IPS-18c (cell line): ENCODE data around the gene HMMR.

Source experiments
- H3K4me3 ChIP-seq: 2 replicates; pipeline ENCODE4 v1.7.0; 2013; ENCODE audit warnings: low read depth, mild to moderate bottlenecking, low read length, moderate library complexity; ENCODE audit not compliant: insufficient read depth
- H3K9me3 ChIP-seq: one replicate; pipeline ENCODE4 v1.6.1; 2013; ENCODE audit warnings: mild to moderate bottlenecking, low read length, moderate library complexity; ENCODE audit not compliant: control insufficient read depth, insufficient read depth

HMMR gene

DNA sequence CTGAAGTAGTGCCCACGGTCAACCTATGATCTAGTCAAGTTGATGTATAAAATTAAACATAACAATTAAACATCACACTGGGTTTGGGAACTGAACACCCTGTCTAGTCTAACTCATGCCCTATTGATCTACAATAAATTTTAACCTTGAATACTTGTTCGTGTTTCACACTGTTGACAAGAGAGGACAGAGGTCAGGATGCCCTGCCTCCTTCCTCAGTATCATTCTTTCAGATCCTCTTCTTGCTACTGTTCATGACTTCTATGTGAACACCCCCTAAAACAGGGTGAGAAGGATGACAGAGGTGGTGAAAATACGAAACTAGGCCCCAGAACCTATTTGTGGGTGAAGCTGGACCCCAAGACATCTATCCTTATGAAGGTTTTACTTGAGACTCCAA, 36.9 kb downstream of the HMMR start:
- Histone ChIP-seq H3K4me3 (no peak overlapping the region), H3K9me3 (no peaks in the 10 kb centered on the region)

- H3K9me3 ChIP-seq = no peaks in the 10 kb centered on the region
- H3K4me3 ChIP-seq = no peak overlapping the region
These were observed 38.5 kb downstream of the HMMR start for GRCh38 chr5:163498886-163499285.

DNA sequence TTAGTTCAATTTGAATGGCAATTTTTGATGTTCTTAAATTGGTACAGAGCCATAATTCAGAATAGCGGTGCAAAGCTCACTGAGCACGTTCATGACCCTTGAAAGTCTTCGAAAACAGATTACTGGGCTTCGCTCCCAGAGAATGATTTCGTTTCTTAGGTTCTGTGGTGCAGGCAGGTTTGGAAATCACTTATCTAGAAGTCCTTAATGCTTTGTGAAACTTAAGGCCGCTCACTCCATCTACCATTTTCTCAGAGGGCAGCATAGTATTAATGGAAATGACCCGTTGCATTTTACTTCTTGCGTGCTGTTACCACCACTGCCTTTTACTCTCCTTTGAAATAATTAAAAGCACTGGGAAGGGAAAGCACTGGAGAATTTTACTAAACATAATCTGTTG, 42.1 kb downstream of the HMMR start:
- Histone ChIP-seq H3K9me3 (no peaks in the 10 kb centered on the region), H3K4me3 (no peak overlapping the region)

DNA sequence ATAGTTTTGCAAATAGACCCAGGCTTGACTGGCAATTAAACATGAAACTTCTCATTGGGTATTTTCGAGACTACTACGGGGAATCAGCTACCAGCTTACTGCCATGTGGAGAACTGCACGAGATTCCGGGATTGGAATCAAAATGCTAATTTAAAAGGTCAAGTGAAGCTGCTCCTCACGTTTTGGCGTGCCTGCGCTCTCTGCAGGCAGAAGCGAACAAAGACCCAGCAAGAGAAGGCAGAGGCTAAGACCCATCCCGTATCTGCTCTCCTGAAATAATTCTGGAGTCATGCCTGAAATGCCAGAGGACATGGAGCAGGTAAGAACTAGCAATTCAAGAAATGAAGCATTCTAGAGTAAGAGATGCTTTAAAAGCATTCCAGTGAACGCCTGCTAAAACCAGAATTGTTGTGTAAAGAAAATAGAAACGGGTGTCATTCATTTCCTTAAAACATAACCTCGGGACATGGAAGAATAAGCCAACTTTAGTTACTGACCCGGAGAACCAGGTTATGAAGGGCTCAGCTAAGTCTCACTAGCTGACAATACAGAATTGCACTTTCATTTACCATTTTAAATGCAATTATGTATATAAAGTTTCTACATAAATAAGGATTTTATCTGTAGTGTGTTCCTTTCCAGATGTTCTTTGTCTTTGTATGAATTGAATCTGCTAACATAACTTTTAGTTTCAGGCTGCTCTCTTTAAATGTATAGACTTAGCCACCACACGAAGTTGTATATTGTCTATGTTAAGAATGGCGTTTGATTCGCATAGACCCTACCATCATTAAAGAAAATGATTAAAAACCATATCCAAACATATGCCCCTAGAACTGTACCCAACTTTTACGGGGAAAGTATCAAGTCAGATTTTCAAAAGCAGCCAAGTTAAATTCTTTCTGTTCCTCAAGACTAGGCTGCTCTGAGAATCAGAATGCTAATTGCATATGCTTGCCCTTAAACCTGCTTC, 43.0 kb downstream of the HMMR start:
- peak overlapping the region; percentile 89 for H3K4me3 ChIP-seq

GRCh38 chr5:163504079-163504931, 43.9 kb downstream of the HMMR start:
- H3K4me3 ChIP-seq = peak overlapping the region; percentile 89
- H3K9me3 ChIP-seq = no peaks in the 10 kb centered on the region

More for the DNA sequence above, 43.0 kb downstream of the HMMR start:
- no peaks in the 10 kb centered on the region for H3K9me3 ChIP-seq

DNA sequence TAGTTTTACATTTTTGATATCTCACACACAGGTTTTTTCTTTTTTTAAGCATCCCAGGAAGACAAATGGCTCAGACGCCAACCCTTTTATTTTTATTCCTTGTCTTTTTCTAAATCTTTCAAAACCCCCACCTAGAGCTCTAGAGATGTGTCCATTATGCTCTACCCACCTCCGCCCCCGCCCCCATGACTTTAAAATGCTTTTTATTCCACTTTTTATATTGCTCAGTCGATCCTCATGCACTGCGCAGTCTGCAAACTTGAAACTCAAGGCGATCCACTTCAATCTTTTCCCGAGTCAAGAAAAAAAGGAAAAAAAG, 44.6 kb downstream of the HMMR start:
- Histone ChIP-seq H3K9me3 (no peaks in the 10 kb centered on the region), H3K4me3 (peak overlapping the region; percentile 89)

DNA sequence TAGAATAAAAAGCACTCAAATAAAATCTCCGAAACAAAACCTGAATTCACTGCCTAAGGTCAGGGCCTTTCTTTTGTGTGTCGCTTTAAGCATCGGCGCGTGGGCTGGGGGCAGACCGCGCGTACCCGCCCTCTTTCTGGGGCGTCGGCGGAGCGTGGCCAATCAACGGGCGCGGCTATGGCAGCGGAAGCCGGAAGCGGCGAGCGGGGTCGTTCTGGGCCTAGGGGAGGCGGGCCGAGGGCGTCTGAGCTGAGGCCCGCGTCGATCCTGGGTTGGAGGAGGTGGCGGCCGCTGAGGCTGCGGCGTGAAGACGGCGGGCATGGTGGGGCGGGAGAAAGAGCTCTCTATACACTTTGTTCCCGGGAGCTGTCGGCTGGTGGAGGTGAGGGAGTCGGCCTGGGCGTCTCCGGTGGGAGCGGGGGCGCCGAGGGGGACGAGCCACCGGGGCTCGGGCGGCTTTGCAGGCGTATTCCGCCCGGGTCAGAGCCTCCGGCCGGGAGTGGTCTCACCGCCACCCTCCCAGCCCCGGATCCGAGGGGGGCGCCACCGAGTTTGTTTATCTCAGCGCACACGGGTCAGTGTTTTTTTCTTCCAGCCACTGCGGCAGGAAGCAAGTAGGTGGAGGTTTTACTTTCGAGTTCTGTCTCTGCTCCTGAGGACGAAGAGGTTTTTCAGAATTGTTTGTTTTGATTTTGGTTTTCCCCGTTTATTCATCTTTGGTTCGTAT, 45.1 kb downstream of the HMMR start, which contains the start of gene MAT2B:
MAT2B (plus strand) TSS at position 252 of the 727 bp plus-strand sequence; CDS start at position 320, 68 bp downstream.
- Histone ChIP-seq H3K9me3 (no peaks in the 10 kb centered on the region), H3K4me3 (peak within 1 kb of the TSS; percentile 89)

DNA sequence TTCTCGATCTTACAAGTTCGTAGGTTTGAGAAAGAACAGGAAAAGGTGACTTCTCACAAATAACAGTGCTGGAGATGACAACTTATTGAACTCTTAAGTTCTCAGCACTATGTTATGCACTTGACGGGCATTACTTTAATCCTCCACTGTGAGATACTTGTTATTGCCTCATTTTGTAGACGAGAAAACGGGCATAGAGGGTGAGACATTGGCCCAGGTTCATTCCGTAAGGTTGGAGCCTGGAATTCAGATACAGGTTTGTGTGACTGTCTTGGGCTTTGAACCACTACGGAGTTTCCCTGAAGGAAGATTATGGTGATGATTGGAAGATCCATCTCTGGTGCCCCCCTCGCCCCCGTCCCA, 45.6 kb downstream of the HMMR start:
- peak overlapping the region; percentile 89 for H3K4me3 ChIP-seq
- H3K9me3 ChIP-seq = no peaks in the 10 kb centered on the region

DNA sequence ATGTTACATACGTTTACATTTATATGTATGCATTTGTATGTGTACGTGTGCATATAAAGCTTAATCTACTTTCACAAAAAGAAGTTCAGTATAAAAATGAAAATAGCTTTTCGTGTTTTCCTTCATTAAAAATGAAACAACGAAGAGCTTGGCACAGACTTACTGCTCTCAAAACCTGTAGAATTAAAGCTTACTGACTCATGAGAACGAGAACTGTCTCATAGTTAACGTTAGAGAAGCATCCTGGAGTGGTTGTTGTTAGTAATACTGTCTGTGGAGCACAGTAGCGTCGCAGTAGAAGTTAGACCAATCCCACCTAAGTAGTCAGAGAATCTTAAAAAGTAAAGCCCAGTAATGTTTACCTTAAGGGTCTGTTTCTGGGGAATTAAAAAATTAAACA, 46.3 kb downstream of the HMMR start:
- Histone ChIP-seq H3K4me3 (peak overlapping the region; percentile 89; the same call in 1 of the 2 replicates), H3K9me3 (no peaks in the 10 kb centered on the region)

- no peak overlapping the region for H3K4me3 ChIP-seq
- no peaks in the 10 kb centered on the region for H3K9me3 ChIP-seq
These were observed 48.3 kb downstream of the HMMR start for GRCh38 chr5:163508753-163509152.

- no peaks in the 10 kb centered on the region for H3K9me3 ChIP-seq
- no peak overlapping the region for H3K4me3 ChIP-seq
These were observed 49.0 kb downstream of the HMMR start for GRCh38 chr5:163509291-163509951.

DNA sequence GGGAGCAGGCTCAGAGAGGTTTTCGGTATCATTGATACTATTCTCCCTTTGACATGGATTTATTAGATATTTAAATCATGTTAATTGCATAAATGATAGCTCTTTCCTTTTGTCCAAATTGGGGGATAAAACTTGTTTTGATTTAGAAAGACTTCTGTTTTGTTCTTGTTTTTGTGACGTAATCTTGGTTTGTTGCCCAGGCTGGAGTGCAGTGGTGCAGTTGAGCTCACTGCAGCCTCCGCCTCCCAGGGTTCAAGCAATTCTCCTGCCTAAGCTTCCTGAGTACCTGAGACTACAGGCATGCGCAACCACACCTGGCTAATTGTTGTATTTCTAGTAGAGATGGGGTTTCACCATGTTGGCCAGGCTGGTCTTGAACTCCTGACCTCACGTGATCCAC, 52.1 kb downstream of the HMMR start:
- H3K4me3 ChIP-seq = no peak overlapping the region
- no peaks in the 10 kb centered on the region for H3K9me3 ChIP-seq

DNA sequence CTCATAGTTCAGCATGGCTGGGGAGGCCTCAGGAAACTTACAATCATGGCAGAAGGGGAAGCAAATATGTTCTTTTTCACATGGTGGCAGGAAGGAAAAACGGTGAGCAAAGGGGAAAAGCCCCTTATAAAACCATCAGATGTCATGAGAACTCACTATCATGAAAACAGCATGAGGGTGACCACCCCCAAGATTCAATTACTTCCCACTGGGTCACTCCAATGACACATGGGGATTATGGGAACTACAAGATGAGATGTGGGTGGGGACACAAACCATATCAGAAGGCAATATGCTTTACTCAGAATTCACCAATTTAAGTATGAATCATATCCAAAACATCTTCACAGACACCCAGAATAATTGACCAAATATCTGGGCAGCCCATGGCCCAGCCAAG, 64.7 kb downstream of the HMMR start:
- Histone ChIP-seq H3K9me3 (no peaks in the 10 kb centered on the region), H3K4me3 (no peak overlapping the region)

DNA sequence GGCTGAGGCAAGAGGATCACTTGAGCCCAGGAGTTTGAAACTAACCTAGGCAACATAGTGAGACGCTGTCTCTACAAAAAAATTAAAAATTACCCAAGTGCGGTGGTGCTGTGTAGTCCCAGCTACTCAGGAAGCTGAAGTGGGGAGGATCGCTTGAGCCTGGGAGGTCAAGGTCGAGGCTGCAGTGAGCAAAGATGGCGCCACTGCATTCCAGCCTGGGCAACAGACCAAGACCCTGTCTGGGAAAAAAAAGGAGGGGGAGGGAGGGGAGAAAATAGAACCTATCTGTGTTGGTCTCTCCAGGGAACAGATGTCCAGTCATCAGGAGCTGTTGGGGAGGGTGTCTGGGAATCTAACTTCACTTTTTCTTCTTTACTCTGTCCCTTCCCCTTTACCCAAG, 69.3 kb downstream of the HMMR start:
- Histone ChIP-seq H3K4me3 (no peak overlapping the region), H3K9me3 (no peaks in the 10 kb centered on the region)

GRCh38 chr5:163531272-163531671, 70.8 kb downstream of the HMMR start:
- Histone ChIP-seq H3K9me3 (no peaks in the 10 kb centered on the region), H3K4me3 (no peak overlapping the region)

DNA sequence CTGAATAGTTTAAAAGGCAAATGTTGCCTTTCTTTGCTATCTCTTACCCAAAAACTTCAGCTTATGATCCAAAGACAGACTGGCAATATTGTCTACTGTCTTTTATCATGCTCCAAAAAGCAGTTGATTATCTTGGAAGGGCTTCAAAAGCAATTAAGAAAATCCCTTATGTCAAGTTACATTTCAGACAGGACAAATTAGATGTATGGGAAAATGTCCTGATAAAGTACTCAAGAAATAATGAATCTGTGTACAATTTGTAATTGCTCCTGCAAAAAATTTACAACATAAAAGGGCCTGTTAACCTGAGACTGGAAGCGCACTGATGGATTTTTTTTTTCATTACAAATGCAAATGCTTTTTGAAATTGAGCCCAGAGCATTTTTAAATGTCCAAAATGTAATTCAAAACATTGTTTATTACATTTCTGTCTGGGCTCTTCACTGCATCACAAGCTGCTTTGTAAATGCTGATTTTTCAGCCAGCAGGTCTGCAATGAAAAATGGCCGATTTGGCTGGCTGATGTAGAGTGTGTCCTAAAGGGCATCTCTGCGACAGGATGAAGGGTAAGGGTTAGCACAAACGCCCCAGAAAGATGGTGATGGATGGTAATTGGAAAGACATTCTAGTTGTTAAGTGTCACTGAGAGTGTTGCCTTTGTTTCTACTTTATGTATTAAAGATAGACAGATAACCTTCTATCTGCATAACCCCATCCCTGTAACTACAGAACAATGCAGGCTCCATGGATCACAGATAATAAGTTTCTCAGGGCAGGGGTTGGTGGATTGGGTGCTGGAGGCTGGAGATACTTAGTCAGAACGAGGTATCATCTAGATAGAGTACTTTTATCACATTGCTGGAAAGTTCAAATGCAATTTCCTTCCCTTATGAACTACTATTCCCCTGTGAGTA, 72.0 kb downstream of the HMMR start:
- no peaks in the 10 kb centered on the region for H3K9me3 ChIP-seq
- H3K4me3 ChIP-seq = no peak overlapping the region
